GM12801 (cell line): ENCODE results near the gene CCDC92B.

ENCODE experiments used
- TF ChIP-seq, protein P1 (sequence below): IDR thresholded peaks from one replicate; pipeline ENCODE4 v1.5.1; 2011; ENCODE audit warnings: control low read depth; ENCODE audit not compliant: insufficient read length; ENCODE audit errors: extremely low read depth

CCDC92B gene

DNA sequence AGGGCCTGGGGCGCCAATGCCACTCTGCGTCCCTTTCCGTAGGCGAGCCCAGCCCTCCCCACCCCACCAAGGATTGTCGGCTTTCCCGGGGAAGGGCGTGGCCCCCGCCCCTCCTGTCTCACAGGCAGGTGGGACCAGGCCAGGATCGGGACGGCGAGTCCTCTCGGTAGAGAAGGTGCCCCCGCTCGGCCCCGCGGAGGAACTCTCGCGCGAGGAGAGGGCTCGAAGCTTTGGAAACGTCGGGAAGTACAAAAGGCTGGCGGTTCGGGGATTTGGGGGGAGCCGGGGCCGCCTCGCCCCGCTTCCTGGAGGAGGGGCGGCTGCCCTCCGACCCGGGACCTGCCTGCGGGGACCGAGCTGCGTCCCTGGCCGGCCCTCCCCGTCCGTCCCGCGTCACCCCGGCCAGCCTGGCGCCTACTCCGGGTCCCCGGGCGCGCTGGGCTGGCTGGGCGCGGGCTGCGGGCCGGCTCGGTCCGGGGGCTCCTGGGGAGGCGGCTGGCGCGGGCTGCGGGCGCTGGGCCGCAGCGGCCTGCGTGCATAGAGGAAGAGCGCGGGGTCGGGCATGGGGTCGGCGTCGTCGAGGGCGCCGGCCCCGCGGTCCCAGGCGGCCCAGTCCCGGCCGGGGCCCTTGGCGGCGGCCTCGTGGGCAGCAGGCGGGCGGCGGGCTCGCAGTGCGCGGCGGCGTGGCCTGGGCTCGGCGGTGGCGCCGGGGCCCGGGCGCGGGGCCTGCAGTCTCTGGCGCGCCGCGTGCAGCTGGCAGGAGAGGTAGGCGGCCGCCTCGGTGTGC is 25.3 kb downstream of the CCDC92B start:
- TF ChIP-seq, protein P1, sequence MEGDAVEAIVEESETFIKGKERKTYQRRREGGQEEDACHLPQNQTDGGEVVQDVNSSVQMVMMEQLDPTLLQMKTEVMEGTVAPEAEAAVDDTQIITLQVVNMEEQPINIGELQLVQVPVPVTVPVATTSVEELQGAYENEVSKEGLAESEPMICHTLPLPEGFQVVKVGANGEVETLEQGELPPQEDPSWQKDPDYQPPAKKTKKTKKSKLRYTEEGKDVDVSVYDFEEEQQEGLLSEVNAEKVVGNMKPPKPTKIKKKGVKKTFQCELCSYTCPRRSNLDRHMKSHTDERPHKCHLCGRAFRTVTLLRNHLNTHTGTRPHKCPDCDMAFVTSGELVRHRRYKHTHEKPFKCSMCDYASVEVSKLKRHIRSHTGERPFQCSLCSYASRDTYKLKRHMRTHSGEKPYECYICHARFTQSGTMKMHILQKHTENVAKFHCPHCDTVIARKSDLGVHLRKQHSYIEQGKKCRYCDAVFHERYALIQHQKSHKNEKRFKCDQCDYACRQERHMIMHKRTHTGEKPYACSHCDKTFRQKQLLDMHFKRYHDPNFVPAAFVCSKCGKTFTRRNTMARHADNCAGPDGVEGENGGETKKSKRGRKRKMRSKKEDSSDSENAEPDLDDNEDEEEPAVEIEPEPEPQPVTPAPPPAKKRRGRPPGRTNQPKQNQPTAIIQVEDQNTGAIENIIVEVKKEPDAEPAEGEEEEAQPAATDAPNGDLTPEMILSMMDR = no peak

DNA sequence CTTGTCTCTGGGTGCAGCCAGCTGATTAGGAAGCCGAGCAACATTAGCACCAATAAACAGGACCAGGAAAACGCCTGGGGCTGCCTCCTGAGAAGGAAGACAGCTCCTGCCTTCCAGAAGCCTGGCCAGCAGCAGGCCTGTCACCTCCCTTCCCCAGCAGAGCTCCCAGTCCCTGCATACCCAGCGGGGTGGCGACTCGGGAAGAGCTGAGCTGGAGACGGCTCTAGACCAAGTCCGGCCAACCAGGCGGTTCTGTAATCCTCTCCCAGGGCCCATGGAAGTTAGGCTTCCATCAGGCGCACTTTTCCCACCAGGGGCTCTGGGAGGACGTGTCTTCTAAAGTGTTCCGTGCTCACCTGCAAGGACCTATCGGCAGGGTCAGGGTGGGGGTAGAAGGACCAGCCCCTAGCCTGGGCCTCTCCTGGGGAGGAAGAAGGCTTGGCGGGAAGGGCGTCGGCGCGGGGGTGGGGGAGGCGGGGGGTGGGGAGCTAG is 25.9 kb downstream of the CCDC92B start:
- TF ChIP-seq, protein P1 = no peak

DNA sequence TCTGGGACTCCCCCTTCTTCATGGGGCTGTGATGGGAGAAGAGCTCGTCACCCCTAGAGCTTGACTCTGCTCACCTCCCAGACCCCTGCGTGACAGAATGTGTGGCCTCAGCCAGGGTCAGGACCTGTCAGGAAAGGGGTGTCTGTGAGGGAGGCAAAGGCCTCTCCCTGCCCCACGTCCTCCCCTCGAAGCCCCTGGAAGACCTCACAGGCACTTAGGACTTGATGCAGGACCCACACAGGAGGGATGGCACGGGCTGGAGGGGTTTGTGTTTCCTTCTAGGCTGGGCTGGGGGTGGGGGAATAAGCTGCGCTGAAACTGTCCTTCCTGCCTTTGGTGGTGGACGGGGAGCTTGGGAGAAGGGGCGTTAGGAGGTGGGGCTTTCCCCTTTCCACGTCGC is 26.8 kb downstream of the CCDC92B start:
- TF ChIP-seq, protein P1 = no peak

DNA sequence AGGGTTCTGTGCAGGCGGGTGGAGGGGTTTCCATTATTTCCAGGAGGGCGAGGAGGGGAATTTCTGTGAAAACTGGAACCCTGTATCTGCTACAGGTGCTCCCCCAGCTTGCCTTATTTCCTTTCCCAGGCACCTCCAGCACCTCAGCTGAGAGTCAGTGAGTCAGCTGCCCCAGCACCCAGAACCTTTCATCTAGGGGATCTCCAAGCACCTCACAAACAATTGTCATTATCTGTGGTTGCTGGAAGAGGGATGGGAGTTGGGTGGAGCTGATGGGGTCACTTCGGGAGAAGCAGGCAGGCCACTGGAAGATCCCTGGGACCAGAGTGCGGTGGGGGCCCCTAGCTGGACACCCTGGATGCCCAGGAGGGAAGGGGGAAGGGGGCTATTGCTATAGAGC is 27.8 kb downstream of the CCDC92B start:
- TF ChIP-seq, protein P1 = no peak

DNA sequence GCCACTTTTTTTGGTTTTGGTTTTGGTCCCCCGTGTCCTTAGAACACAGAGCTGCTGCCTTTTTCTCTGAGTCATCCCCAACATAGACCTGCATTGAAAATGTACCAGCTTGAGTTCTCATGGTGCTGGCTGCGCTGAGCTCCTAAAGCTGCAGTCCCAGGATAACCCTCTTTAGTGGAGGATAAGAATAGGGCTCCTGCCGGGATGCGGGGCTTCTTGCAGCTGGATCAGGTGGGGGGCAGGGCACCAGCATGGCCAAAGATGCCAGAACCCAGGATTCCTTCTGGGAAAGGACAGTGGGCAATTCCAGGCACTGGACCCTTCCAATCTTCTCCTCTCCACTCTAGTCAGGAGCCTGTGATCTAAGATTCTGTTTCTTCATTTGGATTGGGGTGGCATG is 29.6 kb downstream of the CCDC92B start:
- TF ChIP-seq, protein P1 = no peak

DNA sequence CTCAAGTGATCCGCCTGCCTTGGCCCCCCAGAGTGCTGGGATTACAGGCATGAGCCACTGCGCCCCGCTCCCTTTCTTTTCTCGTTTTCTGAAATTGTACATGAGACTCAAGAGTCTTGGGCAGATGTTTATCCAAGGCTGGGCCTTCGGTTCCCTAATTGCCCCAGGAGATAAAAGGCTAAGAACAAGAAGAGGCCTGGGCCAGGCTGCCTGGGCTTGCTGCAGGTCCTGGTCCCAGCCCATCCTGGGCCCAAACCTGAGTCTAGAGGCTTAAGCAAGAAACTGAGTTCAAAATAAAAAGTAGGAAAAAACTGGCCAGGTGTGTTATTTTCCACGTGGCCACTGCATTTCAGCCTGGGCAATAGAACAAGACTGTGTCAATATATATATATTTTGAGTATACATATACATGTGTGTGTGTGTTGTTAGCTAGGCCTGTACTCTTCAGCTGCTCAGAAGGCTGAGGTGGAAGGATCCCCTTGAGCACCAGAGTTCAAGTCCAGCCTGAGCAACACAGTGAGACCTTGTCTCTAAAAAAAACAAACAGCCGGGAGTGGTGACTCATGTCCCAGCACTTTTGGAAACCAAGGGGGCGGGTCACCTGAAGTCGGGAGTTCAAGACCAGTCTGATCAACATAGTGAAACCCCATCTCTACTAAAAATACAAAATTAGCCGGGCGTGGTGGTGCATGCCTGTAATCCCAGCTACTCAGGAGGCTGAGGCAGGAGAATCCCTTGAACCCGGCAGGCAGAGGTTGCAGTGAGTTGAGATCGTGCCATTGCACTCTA is 31.1 kb downstream of the CCDC92B start:
- TF ChIP-seq, protein P1 = no peak

DNA sequence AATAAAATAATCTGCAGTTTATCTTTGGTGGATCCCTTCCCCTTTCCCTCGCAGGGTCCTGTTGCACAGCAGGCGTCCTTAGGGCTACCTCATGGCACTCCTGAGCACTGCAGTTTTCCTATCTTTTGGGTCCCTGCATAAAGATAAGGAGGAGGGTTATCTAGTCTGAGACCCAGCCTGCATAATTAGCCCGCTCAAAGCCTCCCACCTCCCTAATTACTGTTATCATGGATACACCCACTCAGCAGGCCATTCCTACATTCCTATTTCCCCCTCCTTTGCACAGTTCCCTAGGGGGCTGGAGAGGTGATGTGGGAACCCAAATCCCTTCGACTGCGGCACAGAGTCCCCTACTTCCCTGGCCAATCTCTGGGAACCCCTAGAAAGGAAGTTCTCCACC is 32.8 kb downstream of the CCDC92B start:
- TF ChIP-seq, protein P1 = no peak
